Large intestine (tissue), 3 donors: Measurements from ENCODE around the gene CCDC18. TPM values are rescaled to one million over a fixed set of nuclear protein-coding genes. Genes with fewer than 3 reads are reported as not detected.

Source experiments
- DNase-seq, 2 donors: peaks; one replicate each; pipeline versions ENCODE4 v3.0.0 to v3.0.0-alpha.2; 2013
- H3K27ac ChIP-seq: one replicate; pipeline ENCODE4 v1.5.1; 2013; ENCODE audit warnings: low read length
- H3K27me3 ChIP-seq: 2 replicates; pipeline ENCODE4 v1.6.1; 2013; ENCODE audit warnings: low read length; ENCODE audit not compliant: control insufficient read depth, insufficient read depth
- H3K36me3 ChIP-seq: 2 replicates; pipeline ENCODE4 v1.6.1; 2013; ENCODE audit warnings: low read length; ENCODE audit not compliant: control insufficient read depth, insufficient read depth
- H3K4me1 ChIP-seq: one replicate; pipeline ENCODE4 v1.6.1; 2013; ENCODE audit warnings: low read length; ENCODE audit not compliant: control insufficient read depth, insufficient read depth
- H3K4me3 ChIP-seq: one replicate; pipeline ENCODE4 v1.5.1; 2013; ENCODE audit warnings: low read length
- H3K9me3 ChIP-seq: one replicate; pipeline ENCODE4 v1.6.1; 2013; ENCODE audit warnings: mild to moderate bottlenecking, low read depth, low read length, moderate library complexity; ENCODE audit not compliant: control insufficient read depth
- WGBS: methylation state at CpG from one replicate; pipeline ENCODE4 v1.1.5; 2013; ENCODE audit warnings: low lambda C conversion rate; ENCODE audit not compliant: insufficient coverage; 5-methylcytosine and 5-hydroxymethylcytosine counted together
- polyA plus RNA-seq: library from polyadenylated mRNA; unstranded; fragments of 120-200 nt; gene quantifications from one replicate; pipeline ENCODE4 v1.2.1, GENCODE V29; 2013

Gene CCDC18
- polyA plus RNA-seq, 1 donor: 6.4 TPM

DNA sequence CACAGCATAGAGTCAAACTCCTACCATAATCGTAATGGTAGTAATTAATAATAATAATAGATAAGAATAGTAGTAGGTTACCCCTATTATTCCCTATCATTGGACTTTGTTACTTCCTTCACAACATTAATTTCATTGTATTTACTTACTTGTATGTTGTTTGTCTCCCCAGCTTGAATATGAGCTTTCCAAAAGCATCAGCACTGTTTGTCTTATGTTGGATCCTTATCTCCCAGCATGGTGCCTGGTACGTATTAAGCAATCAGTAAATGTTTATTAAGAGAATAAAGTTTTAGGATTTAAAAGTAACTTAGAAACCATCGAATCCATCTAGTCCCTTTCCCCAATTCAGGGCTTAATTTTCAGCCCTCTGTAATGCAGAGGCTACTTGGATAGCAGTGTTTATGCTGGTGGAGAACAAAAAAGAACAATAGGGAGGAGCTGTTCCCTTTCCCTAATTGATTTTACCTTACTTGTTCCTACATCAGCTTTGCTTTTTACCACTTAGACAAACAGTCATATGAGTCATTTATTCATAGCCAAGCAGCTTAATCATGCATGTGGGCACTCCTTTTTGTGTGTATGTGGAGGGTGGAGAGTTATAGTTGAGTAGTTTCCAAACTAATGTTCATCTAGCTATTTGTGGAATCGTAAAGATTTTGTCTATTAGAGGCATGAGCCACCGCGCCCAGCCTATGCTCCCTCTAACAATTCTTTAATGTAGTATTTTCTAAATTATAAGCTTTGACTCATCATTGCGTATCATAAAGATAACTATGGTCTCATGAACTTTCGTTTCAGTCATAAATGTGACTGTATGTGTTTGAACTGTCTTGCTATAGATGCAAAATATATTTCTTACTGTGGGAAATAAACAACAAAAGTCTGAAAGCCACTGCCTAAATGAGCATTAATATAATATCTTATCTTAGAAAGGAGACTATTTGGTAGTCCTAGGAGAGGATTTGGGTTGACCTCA is 144.3 kb downstream of the CCDC18 start:
- Histone ChIP-seq H3K4me1 (no peaks in the 10 kb centered on the region), H3K27ac (no peak overlapping the region), H3K27me3 (no peaks in the 10 kb centered on the region), H3K36me3 (no peaks in the 10 kb centered on the region), H3K9me3 (no peaks in the 10 kb centered on the region), H3K4me3 (no peak overlapping the region)
- WGBS: 75% methylated on average over 2 of the region's 8 CpGs
- DNase-seq: peak in 1 of 2 donors; percentile 29

Other genes with a start within 250 kb of the CCDC18 start
- gene DIPK1A, start 219.3 kb upstream of the CCDC18 start, polyA plus RNA-seq: 15.9 TPM
- 30.6 TPM for gene MTF2, start 101.4 kb upstream of the CCDC18 start, polyA plus RNA-seq
- gene TMED5, start 311 bp upstream of the CCDC18 start, polyA plus RNA-seq: 44.4 TPM
- gene DR1, start 165.2 kb downstream of the CCDC18 start, polyA plus RNA-seq: 42.1 TPM